ENCODE results near the gene AFF3. TPM values are rescaled to one million over a fixed set of nuclear protein-coding genes. Genes with fewer than 3 reads are reported as not detected.
A peak's percentile ranks its signal among the peaks of the same experiment; 100 is the strongest.

The AFF3 gene
- total RNA-seq = 20.9 and 25.7 TPM in 2 replicates
- long read RNA-seq, partial matches to known transcripts = 3 of 14 reads
- long read RNA-seq, other reads (novel, unspliced or antisense) = 11 of 14 reads

- Mint-ChIP-seq H3K9me3 (peaks cover 14% of the 10 kb centered on the region), H3K36me3 (ENCODE audit: low read depth) (peaks cover 4% of the 10 kb centered on the region), H3K4me3 (no peak within 1 kb of the TSS), H3K27me3 (ENCODE audit: low read depth) (no peaks in the 10 kb centered on the region), H3K4me1 (no peaks in the 10 kb centered on the region), H3K27ac (ENCODE audit: unreplicated experiment) (peak within 1 kb of the TSS; percentile 7)
- TF ChIP-seq CTCF (conservative IDR thresholded peaks at IDR 0.05) = no peak
- DNase-seq (ENCODE audit: low read depth, low spot score) = no peak
These were observed at the start of gene AFF3 for GRCh38 chr2:100142393-100142792. Gene AFF3 (minus strand): TSS chr2:100142590. CDS start chr2:100104454, 38,136 bp downstream.

GRCh38 chr2:100189387-100189786 is 47.0 kb upstream of the AFF3 start:
- H3K4me1 Mint-ChIP-seq = peaks cover 10% of the 10 kb centered on the region
- peaks cover 8% of the 10 kb centered on the region for H3K27me3 Mint-ChIP-seq (ENCODE audit: low read depth)
- H3K4me3 Mint-ChIP-seq = no peak overlapping the region
- no peak overlapping the region for H3K27ac Mint-ChIP-seq (ENCODE audit: unreplicated experiment)
- peaks cover 10% of the 10 kb centered on the region for H3K9me3 Mint-ChIP-seq
- no peaks in the 10 kb centered on the region for H3K36me3 Mint-ChIP-seq (ENCODE audit: low read depth)
- TF ChIP-seq CTCF (conservative IDR thresholded peaks at IDR 0.05) = no peak
- no peak for DNase-seq (ENCODE audit: low read depth, low spot score)

- peaks cover 14% of the 10 kb centered on the region for H3K27me3 Mint-ChIP-seq (ENCODE audit: low read depth)
- no peak overlapping the region for H3K4me3 Mint-ChIP-seq
- peaks cover 5% of the 10 kb centered on the region for H3K9me3 Mint-ChIP-seq
- no peak overlapping the region for H3K27ac Mint-ChIP-seq (ENCODE audit: unreplicated experiment)
- peaks cover under 1% of the 10 kb centered on the region for H3K4me1 Mint-ChIP-seq
- DNase-seq (ENCODE audit: low read depth, low spot score) = no peak
- no peak for TF ChIP-seq CTCF (conservative IDR thresholded peaks at IDR 0.05)
- no peaks in the 10 kb centered on the region for H3K36me3 Mint-ChIP-seq (ENCODE audit: low read depth)
These were observed 45.9 kb upstream of the AFF3 start for GRCh38 chr2:100188326-100188725.

GRCh38 chr2:100186126-100186525 is 43.7 kb upstream of the AFF3 start:
- peaks cover 23% of the 10 kb centered on the region for H3K27me3 Mint-ChIP-seq (ENCODE audit: low read depth)
- DNase-seq (ENCODE audit: low read depth, low spot score) = no peak
- H3K4me1 Mint-ChIP-seq = peaks cover 13% of the 10 kb centered on the region
- no peak overlapping the region for H3K27ac Mint-ChIP-seq (ENCODE audit: unreplicated experiment)
- no peaks in the 10 kb centered on the region for H3K9me3 Mint-ChIP-seq
- no peaks in the 10 kb centered on the region for H3K36me3 Mint-ChIP-seq (ENCODE audit: low read depth)
- no peak overlapping the region for H3K4me3 Mint-ChIP-seq
- no peak for TF ChIP-seq CTCF (conservative IDR thresholded peaks at IDR 0.05)

GRCh38 chr2:100185516-100185915 is 43.1 kb upstream of the AFF3 start:
- Mint-ChIP-seq H3K27me3 (ENCODE audit: low read depth) (peaks cover 23% of the 10 kb centered on the region), H3K9me3 (no peaks in the 10 kb centered on the region), H3K4me1 (peaks cover 13% of the 10 kb centered on the region), H3K27ac (ENCODE audit: unreplicated experiment) (no peak overlapping the region), H3K36me3 (ENCODE audit: low read depth) (no peaks in the 10 kb centered on the region), H3K4me3 (no peak overlapping the region)
- no peak for DNase-seq (ENCODE audit: low read depth, low spot score)
- no peak for TF ChIP-seq CTCF (conservative IDR thresholded peaks at IDR 0.05)
